ENCODE results near the gene ALOX5AP. TPM values are rescaled to one million over a fixed set of nuclear protein-coding genes. Genes with fewer than 3 reads are reported as not detected.
A peak's percentile ranks its signal among the peaks of the same experiment; 100 is the strongest.

ALOX5AP gene
- total RNA-seq, 4 donors from 2014 or later = 4.7 to 21.5 (median 12.7) TPM

- TF ChIP-seq CTCF (IDR thresholded peaks at IDR 0.05) = no peak
- peak in 1 of 4 donors; percentile 22 for TF ChIP-seq POLR2A (IDR thresholded peaks at IDR 0.05)
- intact Hi-C loops (cut with DNase I) = no loop called here
- H3K27ac ChIP-seq = peak overlapping the region; percentile 51 to 87 (median 73)
- no peak for DNase-seq
- H3K4me1 ChIP-seq = peaks cover 0 to 17% (median 0%) of the 10 kb centered on the region in 3 donors
- no peaks in the 10 kb centered on the region for H3K9me3 ChIP-seq
- H3K27me3 ChIP-seq = no peaks in the 10 kb centered on the region
- no peaks in the 10 kb centered on the region for H3K36me3 ChIP-seq
- peak overlapping the region; percentile 22 to 67 (median 48) for H3K4me3 ChIP-seq
- WGBS, 2 donors = 24 to 27% methylated on average over 18 to 21 of the region's 21 CpGs
Observed at GRCh38 chr13:30690282-30691188, 44.8 kb upstream of the ALOX5AP start.

DNA sequence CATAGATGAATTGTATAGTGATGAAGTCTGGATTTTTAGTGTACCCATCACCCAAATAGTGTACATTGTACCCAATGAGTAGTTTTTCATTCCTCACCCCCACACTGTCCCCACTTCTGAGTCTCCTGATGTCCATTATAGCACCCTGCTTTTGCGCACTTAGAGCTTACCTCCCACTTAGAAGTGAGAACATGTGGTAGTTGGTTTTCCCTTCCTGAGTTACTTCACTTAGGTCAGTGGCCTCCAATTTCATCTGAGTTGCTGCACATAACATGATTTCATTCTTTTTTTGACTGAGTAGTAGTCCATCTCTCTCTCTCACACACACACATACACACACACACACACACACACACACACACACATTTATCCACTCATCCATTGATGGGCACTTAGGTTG is 43.2 kb upstream of the ALOX5AP start:
- H3K27me3 ChIP-seq = no peaks in the 10 kb centered on the region
- H3K36me3 ChIP-seq = no peaks in the 10 kb centered on the region
- H3K9me3 ChIP-seq = no peaks in the 10 kb centered on the region
- no peak overlapping the region for H3K27ac ChIP-seq
- 87 to 94% methylated on average over 1 of the region's 1 CpG for WGBS, 2 donors
- H3K4me1 ChIP-seq = peaks cover 0 to 28% (median 8%) of the 10 kb centered on the region in 3 donors
- H3K4me3 ChIP-seq = no peak overlapping the region
- no peak for TF ChIP-seq CTCF (IDR thresholded peaks at IDR 0.05)
- no peak for TF ChIP-seq POLR2A (IDR thresholded peaks at IDR 0.05)
- no peak for DNase-seq
- intact Hi-C loops (cut with DNase I) = no loop called here

DNA sequence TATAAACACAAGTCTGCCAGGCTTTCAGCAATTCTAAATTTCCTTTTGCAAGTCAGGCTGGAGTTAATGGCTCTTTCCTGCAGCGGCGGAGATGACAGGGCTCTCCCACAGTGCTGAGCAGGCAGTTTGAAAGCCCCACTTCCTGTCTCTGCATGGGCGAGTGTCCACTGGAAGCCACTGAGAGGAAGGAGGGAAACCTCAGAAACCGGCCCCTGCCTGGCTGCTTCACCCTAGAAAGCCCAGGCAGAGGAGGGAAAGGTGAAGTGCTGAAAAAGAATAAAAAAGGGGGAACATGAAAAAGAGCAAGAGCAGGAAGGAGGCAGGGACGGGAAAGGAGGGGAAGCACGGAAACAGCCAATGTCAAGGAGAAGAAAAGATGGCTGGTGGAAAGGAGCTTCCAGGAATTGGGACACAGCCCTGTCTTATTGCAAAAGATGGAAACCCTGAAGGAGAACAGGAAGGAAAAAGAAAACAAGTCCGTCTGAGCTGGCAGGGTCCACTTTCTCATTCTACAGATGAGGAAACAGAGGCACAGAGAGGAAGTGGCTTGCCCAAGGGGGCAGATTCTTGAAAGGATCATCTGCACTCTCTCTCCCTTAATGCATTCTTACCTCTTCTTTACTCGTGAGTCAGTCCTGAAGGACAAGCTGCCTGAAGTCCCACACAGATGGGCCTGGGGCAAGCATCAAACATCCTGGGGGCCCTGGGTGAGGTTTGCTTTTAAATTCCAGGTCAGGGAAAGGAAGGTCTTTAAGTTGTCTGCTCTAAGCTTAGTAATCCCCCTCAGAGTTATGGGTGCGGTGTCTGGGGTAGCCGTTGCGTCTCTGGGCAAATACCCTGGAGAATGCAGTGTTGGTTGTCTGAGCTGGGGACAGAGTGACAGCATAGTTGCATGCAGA is 38.8 kb upstream of the ALOX5AP start:
- H3K27ac ChIP-seq = peak overlapping the region in 2 of 4 donors; percentile 13 to 42
- intact Hi-C loops (cut with DNase I) = no loop called here

GRCh38 chr13:30697177-30697953 is 38.0 kb upstream of the ALOX5AP start:
- H3K4me3 ChIP-seq = no peak overlapping the region

More for the DNA sequence above, 38.8 kb upstream of the ALOX5AP start:
- no peaks in the 10 kb centered on the region for H3K9me3 ChIP-seq
- H3K27me3 ChIP-seq = no peaks in the 10 kb centered on the region
- peaks cover 6 to 27% (median 13%) of the 10 kb centered on the region in 3 donors for H3K4me1 ChIP-seq
- TF ChIP-seq CTCF (IDR thresholded peaks at IDR 0.05) (no peak), POLR2A (IDR thresholded peaks at IDR 0.05) (no peak)
- DNase-seq = no peak
- H3K4me3 ChIP-seq = no peak overlapping the region
- 34 to 45% methylated on average over 8 to 11 of the region's 11 CpGs for WGBS, 2 donors
- no peaks in the 10 kb centered on the region for H3K36me3 ChIP-seq

More at GRCh38 chr13:30697177-30697953, 38.0 kb upstream of the ALOX5AP start:
- 38 to 39% methylated on average over 8 of the region's 8 CpGs for WGBS, 2 donors
- H3K27me3 ChIP-seq = no peaks in the 10 kb centered on the region
- intact Hi-C loops (cut with DNase I) = no loop called here
- TF ChIP-seq CTCF (IDR thresholded peaks at IDR 0.05) = no peak
- TF ChIP-seq POLR2A (IDR thresholded peaks at IDR 0.05) = no peak
- H3K27ac ChIP-seq = peak overlapping the region in 2 of 4 donors; percentile 3 to 42
- H3K4me1 ChIP-seq = peaks cover 6 to 27% (median 13%) of the 10 kb centered on the region in 3 donors
- H3K36me3 ChIP-seq = no peaks in the 10 kb centered on the region
- no peaks in the 10 kb centered on the region for H3K9me3 ChIP-seq
- no peak for DNase-seq
